WTC11 (cell line): ENCODE results near the gene WDR27. TPM values are rescaled to one million over a fixed set of nuclear protein-coding genes. Genes with fewer than 3 reads are reported as not detected.

ENCODE experiments used
- ATAC-seq: fragments of 200-7000 bp; cut with Tn5 transposase; 2 replicates; pipeline ENCODE4 v1.10.0; 2021; ENCODE audit warnings: mild to moderate bottlenecking, moderate library complexity
- CTCF ChIA-PET: fragments of 300-600 bp; sonication (Branson Sonifier 250); formaldehyde crosslinking; loops from one replicate; lab custom pipeline; 2021; ENCODE audit warnings: antibody characterized with exemption; lab: Charles Lee
- POLR2A ChIA-PET: fragments of 350-600 bp; sonication (Branson Sonifier 250); formaldehyde crosslinking; loops from one replicate; lab custom pipeline; 2021; ENCODE audit warnings: antibody characterized with exemption; lab: Charles Lee
- DNase-seq: peaks from one replicate; pipeline ENCODE4 v3.0.0; 2021; ENCODE audit warnings: low spot score
- H3K27ac Mint-ChIP-seq: 2 replicates; pipeline ENCODE4 v1.8.0; 2021; ENCODE audit warnings: mixed read lengths
- H3K27me3 Mint-ChIP-seq: 2 replicates; pipeline ENCODE4 v1.8.0; 2021; ENCODE audit warnings: low read depth, mild to moderate bottlenecking, moderate library complexity, mixed read lengths
- H3K36me3 Mint-ChIP-seq: 2 replicates; pipeline ENCODE4 v1.8.0; 2021; ENCODE audit warnings: mixed read lengths
- H3K4me1 Mint-ChIP-seq: 2 replicates; pipeline ENCODE4 v1.8.0; 2022; ENCODE audit warnings: mixed read lengths
- H3K4me3 Mint-ChIP-seq: 2 replicates; pipeline ENCODE4 v1.8.0; 2021; ENCODE audit warnings: mild to moderate bottlenecking, moderate library complexity, mixed read lengths
- H3K9me3 Mint-ChIP-seq: 2 replicates; pipeline ENCODE4 v1.8.0; 2021; ENCODE audit warnings: mixed read lengths
- CREB1 ChIP-seq: sonication (generic); formaldehyde crosslinking; IDR thresholded peaks from 2 replicates; pipeline ENCODE4 v1.8.0; 2023; ENCODE audit warnings: mild to moderate bottlenecking, missing genetic modification reagents
- ELF4 ChIP-seq: sonication (generic); formaldehyde crosslinking; IDR thresholded peaks from 2 replicates; pipeline ENCODE4 v1.8.1; 2022; ENCODE audit warnings: low read depth, mild to moderate bottlenecking, moderate library complexity, missing genetic modification reagents
- ERG ChIP-seq: fragments of 250-450 bp; sonication (Bioruptor Pico); IDR thresholded peaks from 2 replicates; pipeline ENCODE4 v1.8.0; 2021; ENCODE audit warnings: mild to moderate bottlenecking
- FOXK1 ChIP-seq: sonication (generic); formaldehyde crosslinking; IDR thresholded peaks from 2 replicates; pipeline ENCODE4 v1.8.0; 2022; ENCODE audit warnings: mild to moderate bottlenecking, moderate library complexity, missing genetic modification reagents
- GTF2I ChIP-seq: fragments of 250-450 bp; sonication (Bioruptor Pico); conservative IDR thresholded peaks from 2 replicates; pipeline ENCODE4 v1.4.0; 2021; ENCODE audit warnings: mild to moderate bottlenecking
- KAT7 ChIP-seq: sonication (generic); formaldehyde crosslinking; IDR thresholded peaks from 2 replicates; pipeline ENCODE4 v1.8.1; 2023; ENCODE audit warnings: missing genetic modification reagents, mild to moderate bottlenecking, borderline replicate concordance
- NFATC4 ChIP-seq: fragments of 250-450 bp; sonication (Bioruptor Pico); IDR thresholded peaks from 2 replicates; pipeline ENCODE4 v1.9.0; 2021; ENCODE audit warnings: mild to moderate bottlenecking
- NR1H2 ChIP-seq: sonication (generic); formaldehyde crosslinking; IDR thresholded peaks from 2 replicates; pipeline ENCODE4 v1.9.0; 2021; ENCODE audit warnings: mild to moderate bottlenecking, moderate library complexity, missing genetic modification reagents
- NR2C2 ChIP-seq: sonication (generic); formaldehyde crosslinking; IDR thresholded peaks from 2 replicates; pipeline ENCODE4 v1.8.0; 2022; ENCODE audit warnings: mild to moderate bottlenecking, missing genetic modification reagents
- NR3C1 ChIP-seq: sonication (generic); formaldehyde crosslinking; conservative IDR thresholded peaks from 2 replicates; pipeline ENCODE4 v1.8.1; 2023; ENCODE audit warnings: low read depth, mild to moderate bottlenecking, missing genetic modification reagents
- RORB ChIP-seq: fragments of 250-450 bp; sonication (Bioruptor Pico); IDR thresholded peaks from 2 replicates; pipeline ENCODE4 v1.9.0; 2021; ENCODE audit warnings: mild to moderate bottlenecking
- STAT6 ChIP-seq: sonication (generic); formaldehyde crosslinking; conservative IDR thresholded peaks from 2 replicates; pipeline ENCODE4 v1.8.1; 2023; ENCODE audit warnings: mild to moderate bottlenecking, low read depth, missing genetic modification reagents, moderate library complexity
- TP53 ChIP-seq: sonication (generic); formaldehyde crosslinking; IDR thresholded peaks from 2 replicates; pipeline ENCODE4 v1.8.1; 2023; ENCODE audit warnings: mild to moderate bottlenecking, missing genetic modification reagents
- ZNF121 ChIP-seq: sonication (generic); formaldehyde crosslinking; IDR thresholded peaks from 2 replicates; pipeline ENCODE4 v1.8.0; 2023; ENCODE audit warnings: missing genetic modification reagents
- ZNF219 ChIP-seq: sonication (generic); formaldehyde crosslinking; IDR thresholded peaks from 2 replicates; pipeline ENCODE4 v1.8.0; 2023; ENCODE audit warnings: missing genetic modification reagents, mild to moderate bottlenecking, borderline replicate concordance
- ZNF232 ChIP-seq: sonication (generic); formaldehyde crosslinking; IDR thresholded peaks from 2 replicates; pipeline ENCODE4 v1.8.0; 2022; ENCODE audit warnings: mild to moderate bottlenecking, missing genetic modification reagents
- ZNF317 ChIP-seq: sonication (generic); formaldehyde crosslinking; IDR thresholded peaks from 2 replicates; pipeline ENCODE4 v1.8.1; 2023; ENCODE audit warnings: low read depth, mild to moderate bottlenecking, moderate library complexity, missing genetic modification reagents, borderline replicate concordance
- ZNF416 ChIP-seq: fragments of 250-450 bp; sonication (Bioruptor Pico); IDR thresholded peaks from 2 replicates; pipeline ENCODE4 v1.9.0; 2021; ENCODE audit warnings: mild to moderate bottlenecking, inconsistent platforms
- ZNF532 ChIP-seq: fragments of 250-450 bp; sonication (Bioruptor Pico); IDR thresholded peaks from 2 replicates; pipeline ENCODE4 v1.9.0; 2021; ENCODE audit warnings: mild to moderate bottlenecking, borderline replicate concordance
- total RNA-seq: library from RNA; stranded (reverse); gene quantifications from 3 replicates; pipeline ENCODE4 v1.2.3, GENCODE V29; 2021
- TF ChIP-seq, protein P1 (sequence below): sonication (generic); formaldehyde crosslinking; IDR thresholded peaks from 2 replicates; pipeline ENCODE4 v1.8.1; 2022; ENCODE audit warnings: low read depth, missing genetic modification reagents, borderline replicate concordance
- TF ChIP-seq, protein P2 (sequence below): sonication (generic); formaldehyde crosslinking; IDR thresholded peaks from 2 replicates; pipeline ENCODE4 v1.8.0; 2023; ENCODE audit warnings: missing genetic modification reagents

The WDR27 gene
- total RNA-seq, 1 experiment from 2014 or later: 126 TPM

DNA sequence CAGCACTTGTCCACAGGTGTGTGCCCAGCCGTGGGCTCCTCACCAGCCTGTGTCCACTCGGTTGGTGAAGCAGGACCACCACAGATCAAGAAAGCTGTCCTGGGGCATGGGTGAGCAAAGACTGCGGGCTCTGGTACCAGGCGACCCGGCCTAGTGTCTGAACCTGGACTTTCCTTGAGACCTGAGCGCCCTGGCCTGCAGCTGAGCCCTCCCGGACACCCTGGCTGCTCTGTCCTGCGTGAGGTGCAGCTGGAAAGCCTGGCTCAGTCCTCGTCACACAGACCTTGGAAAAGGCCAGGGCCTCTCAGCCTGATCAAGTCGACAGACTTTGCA, 247.0 kb downstream of the WDR27 start:
- DNase-seq: no peak
- H3K9me3 Mint-ChIP-seq: peaks cover 17% of the 10 kb centered on the region; the same call in 1 of the 2 replicates
- no peak overlapping the region for H3K27ac Mint-ChIP-seq
- POLR2A ChIA-PET: no interaction called here
- TF ChIP-seq, protein P1, sequence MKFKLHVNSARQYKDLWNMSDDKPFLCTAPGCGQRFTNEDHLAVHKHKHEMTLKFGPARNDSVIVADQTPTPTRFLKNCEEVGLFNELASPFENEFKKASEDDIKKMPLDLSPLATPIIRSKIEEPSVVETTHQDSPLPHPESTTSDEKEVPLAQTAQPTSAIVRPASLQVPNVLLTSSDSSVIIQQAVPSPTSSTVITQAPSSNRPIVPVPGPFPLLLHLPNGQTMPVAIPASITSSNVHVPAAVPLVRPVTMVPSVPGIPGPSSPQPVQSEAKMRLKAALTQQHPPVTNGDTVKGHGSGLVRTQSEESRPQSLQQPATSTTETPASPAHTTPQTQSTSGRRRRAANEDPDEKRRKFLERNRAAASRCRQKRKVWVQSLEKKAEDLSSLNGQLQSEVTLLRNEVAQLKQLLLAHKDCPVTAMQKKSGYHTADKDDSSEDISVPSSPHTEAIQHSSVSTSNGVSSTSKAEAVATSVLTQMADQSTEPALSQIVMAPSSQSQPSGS (CRISPR knock-in tag): no peak
- TF ChIP-seq GTF2I (CRISPR knock-in tag) (no peak), CREB1 (CRISPR knock-in tag) (no peak), NR3C1 (no peak), RORB (no peak)
- TF ChIP-seq, protein P2, sequence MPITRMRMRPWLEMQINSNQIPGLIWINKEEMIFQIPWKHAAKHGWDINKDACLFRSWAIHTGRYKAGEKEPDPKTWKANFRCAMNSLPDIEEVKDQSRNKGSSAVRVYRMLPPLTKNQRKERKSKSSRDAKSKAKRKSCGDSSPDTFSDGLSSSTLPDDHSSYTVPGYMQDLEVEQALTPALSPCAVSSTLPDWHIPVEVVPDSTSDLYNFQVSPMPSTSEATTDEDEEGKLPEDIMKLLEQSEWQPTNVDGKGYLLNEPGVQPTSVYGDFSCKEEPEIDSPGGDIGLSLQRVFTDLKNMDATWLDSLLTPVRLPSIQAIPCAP (CRISPR knock-in tag): no peak
- no peaks in the 10 kb centered on the region for H3K4me1 Mint-ChIP-seq
- no peaks in the 10 kb centered on the region for H3K36me3 Mint-ChIP-seq
- CTCF ChIA-PET: interaction anchor here (0.6 to 1.7 kb wide), 2 partner anchors 9 to 517 kb away, joined by 3 to 6 read pairs; no protein-coding TSS in a partner anchor
- H3K4me3 Mint-ChIP-seq: no peak overlapping the region
- no peaks in the 10 kb centered on the region for H3K27me3 Mint-ChIP-seq
- ATAC-seq: no peak

GRCh38 chr6:169454204-169454871, 247.5 kb downstream of the WDR27 start:
- DNase-seq (no peak), ATAC-seq (no peak)
- Mint-ChIP-seq H3K4me1 (no peaks in the 10 kb centered on the region), H3K27me3 (no peaks in the 10 kb centered on the region), H3K4me3 (no peak overlapping the region), H3K36me3 (no peaks in the 10 kb centered on the region), H3K27ac (no peak overlapping the region), H3K9me3 (peaks cover 12% of the 10 kb centered on the region; the same call in 1 of the 2 replicates)
- CTCF ChIA-PET: interaction anchor here (0.6 to 1.7 kb wide), 3 partner anchors 9 to 516 kb away, joined by 3 to 6 read pairs (median 4); no protein-coding TSS in a partner anchor
- no peak for TF ChIP-seq ZNF317 (CRISPR knock-in tag)
- POLR2A ChIA-PET: interaction anchor here (1.1 kb wide), 1 partner anchor 9 kb away, joined by 3 read pairs; no protein-coding TSS in a partner anchor

GRCh38 chr6:169452869-169453620, 248.8 kb downstream of the WDR27 start:
- H3K36me3 Mint-ChIP-seq: no peaks in the 10 kb centered on the region
- TF ChIP-seq ELF4 (CRISPR knock-in tag) (no peak), ZNF532 (CRISPR knock-in tag) (no peak), NFATC4 (CRISPR knock-in tag) (no peak), TP53 (CRISPR knock-in tag) (no peak), KAT7 (no peak), ERG (CRISPR knock-in tag) (no peak), FOXK1 (CRISPR knock-in tag) (no peak), STAT6 (no peak), ZNF219 (CRISPR knock-in tag) (no peak), ZNF416 (CRISPR knock-in tag) (no peak), NR1H2 (no peak), ZNF232 (no peak), ZNF121 (CRISPR knock-in tag) (no peak), RORB (no peak), NR2C2 (CRISPR knock-in tag) (no peak)
- H3K9me3 Mint-ChIP-seq: no peaks in the 10 kb centered on the region
- no peak overlapping the region for H3K4me3 Mint-ChIP-seq
- no peak for DNase-seq
- no peak overlapping the region for H3K27ac Mint-ChIP-seq
- no peaks in the 10 kb centered on the region for H3K27me3 Mint-ChIP-seq
- ATAC-seq: no peak
- CTCF ChIA-PET: no interaction called here
- no peaks in the 10 kb centered on the region for H3K4me1 Mint-ChIP-seq
- POLR2A ChIA-PET: interaction anchor here (1.1 kb wide), 1 partner anchor 8 kb away, joined by 3 read pairs; no protein-coding TSS in a partner anchor
